Bone marrow (tissue), 2 donors: Measurements from ENCODE around the gene BAHCC1.

ENCODE experiments used
- DNase-seq, 2 donors: peaks; one replicate each; lab custom pipeline; 2025; lab: John Stamatoyannopoulos, UW

The BAHCC1 gene

DNA sequence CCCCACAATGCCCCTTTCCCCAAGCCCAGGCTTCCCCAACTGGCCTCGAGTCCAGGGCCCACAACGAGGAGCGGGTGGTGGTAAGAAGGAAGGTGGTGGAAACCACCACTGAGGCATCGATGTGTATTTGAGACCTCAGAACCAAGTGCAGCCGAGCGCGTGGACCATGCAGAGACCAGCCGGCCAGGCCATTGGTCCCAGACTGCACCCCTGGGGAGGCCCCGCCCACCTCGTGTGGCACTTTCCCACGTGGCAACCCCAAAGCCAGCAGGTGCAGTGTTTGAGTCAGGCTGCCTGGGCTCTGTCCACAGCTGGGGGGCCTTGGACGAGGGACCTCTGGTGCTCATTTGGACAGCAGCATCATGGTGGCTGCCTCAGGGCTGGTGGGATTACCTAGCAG lies 28.1 kb upstream of the BAHCC1 start:
- no peak for DNase-seq

DNA sequence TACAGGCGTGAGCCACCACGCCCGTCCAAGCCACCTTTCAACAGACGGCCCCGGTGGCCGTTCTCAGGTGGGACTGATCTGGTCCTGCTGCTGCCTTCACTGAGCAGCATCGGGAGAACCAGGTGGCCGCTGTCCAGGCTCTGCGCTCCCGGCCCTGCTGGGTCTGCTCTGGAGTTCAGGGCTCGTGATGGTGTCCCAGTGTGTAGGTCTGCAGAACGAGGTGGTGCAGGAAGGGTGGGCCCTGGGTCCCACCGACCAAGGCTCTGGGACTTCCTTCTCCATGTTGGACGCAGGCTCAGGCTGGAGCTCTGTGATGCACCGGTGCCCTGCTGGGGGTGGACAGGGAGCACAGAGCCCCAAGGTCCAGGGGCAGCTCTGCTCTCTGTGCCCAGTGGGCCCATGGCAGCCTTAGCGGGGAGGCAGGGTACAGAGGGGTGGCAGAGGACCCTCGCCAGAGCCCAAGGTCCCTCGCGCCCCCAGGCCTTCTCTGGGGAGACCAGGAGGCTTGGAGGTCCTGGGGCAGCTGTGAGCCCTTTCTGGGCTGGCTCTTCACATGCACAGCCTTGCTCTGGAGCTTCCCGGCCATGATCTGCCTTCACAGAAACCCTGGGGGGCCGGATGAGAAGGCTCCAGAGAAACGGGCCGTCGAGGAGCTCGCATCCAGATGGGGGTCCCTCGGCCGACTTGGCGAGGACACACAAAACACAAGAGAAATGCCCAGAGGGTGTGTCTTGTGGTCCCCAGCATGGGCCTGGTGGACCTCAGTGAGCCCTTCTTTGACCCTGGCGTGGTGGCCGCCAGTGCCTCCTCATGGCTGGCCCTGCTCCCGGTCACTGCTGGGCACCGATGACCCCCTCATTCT lies 26.9 kb upstream of the BAHCC1 start:
- no peak for DNase-seq

DNA sequence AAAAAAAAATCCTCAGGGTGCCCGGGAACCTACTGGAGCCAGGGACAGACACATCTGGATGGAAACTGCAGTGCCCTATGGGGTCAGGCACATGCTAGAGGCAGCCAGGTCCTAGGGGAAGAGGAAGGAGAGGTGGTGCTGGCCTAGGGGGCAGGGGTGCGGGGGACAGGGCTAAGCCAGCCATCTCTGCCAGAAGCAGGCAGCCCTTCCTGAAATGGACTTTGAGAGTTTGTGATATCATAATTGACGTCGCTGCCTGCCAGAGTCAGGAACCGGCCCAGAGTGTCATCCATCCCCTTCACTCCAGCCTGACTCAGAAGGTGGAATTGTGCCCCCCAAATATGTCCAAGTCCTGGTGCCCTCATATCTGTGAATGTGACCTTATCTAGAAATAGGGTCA lies 25.0 kb upstream of the BAHCC1 start:
- no peak for DNase-seq

DNA sequence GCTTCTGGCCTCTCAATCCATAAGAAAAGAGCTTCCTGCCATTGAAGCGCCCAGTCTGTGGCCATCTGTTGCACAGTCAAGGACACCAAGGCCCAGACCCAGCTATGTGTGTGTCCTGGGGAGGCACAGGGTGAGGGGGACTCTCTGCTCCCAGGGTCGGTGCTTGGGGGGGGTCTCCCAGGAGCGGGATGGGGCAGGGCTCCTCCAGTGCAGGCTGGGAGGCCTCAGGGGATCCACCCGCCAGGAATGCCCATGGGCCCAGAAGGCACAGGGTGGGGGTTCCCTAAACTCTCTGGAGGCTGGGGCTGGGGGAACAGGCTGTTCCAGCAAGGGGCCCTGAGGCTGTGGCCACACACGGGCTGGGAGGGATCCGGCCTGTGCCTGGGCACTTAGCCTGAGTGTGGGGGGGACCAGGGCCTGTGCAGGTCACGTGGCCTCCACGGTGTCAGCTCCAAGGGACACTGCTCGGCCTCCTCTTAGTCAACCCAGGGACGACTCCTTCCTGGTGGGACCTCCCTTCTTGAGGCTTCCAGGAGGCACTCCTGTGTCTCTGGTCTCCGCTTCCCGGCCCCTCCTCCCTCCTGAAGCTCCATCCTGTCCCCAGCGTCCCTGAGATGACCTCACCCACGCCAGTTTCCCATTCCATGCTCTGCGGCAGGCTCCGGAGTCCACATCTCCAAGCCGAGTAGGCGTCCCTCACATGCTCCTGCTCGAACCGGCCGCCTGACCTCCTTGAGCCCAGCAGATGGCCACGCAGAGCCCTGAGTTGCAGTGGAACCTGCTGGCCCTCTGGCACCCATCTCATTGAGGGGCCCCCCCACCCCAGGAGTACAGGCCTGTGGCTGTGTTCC lies 23.1 kb upstream of the BAHCC1 start:
- no peak for DNase-seq

DNA sequence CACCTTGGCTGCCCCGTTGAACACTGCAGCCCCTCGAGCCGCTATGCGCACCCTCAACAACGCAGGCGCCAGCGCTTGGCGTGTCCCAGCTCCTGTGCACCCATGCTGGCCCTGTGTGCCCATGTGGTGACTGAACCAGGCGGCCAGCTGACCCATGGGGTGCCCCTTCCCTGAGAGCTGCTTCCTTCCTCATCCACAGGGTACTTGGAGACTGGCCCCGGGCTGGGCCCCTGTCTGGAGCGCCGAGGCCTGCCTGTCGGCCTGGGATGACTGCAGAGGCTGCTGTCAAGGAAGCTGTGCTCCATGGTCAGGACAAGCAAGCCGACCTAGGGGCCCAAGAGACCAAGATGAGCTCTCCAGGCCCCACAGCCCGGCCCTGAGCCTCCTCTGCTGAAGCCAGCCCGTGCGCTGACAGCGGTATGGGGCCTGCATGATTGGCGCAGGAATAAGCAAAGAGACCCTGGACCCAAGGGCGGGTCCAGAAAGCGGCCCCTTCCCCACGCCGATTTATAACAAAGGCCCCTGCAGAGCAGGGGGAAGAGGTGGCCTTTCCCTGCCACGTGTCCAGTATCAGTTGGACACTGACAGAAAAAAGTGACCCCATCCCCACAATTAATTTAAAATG lies 21.6 kb upstream of the BAHCC1 start:
- DNase-seq, result no peak

DNA sequence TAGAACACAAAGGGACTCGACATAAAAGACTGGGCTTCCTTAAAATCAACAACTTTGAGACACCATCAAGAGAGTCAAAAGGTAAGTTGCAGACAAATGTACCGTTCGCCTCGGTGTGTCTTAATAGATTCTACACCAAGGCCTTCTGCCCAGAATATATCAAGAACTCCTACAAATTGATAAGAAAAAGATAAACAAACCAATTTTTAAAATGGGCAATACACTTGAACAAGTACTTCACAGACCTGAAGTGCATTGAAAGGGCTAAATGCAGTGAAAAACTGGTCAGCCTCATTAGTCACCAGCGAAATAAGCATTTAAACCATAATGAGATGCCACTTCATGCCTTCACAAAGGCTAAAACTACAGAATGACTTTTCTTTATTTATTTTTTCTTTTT lies 20.4 kb upstream of the BAHCC1 start:
- DNase-seq, result no peak

DNA sequence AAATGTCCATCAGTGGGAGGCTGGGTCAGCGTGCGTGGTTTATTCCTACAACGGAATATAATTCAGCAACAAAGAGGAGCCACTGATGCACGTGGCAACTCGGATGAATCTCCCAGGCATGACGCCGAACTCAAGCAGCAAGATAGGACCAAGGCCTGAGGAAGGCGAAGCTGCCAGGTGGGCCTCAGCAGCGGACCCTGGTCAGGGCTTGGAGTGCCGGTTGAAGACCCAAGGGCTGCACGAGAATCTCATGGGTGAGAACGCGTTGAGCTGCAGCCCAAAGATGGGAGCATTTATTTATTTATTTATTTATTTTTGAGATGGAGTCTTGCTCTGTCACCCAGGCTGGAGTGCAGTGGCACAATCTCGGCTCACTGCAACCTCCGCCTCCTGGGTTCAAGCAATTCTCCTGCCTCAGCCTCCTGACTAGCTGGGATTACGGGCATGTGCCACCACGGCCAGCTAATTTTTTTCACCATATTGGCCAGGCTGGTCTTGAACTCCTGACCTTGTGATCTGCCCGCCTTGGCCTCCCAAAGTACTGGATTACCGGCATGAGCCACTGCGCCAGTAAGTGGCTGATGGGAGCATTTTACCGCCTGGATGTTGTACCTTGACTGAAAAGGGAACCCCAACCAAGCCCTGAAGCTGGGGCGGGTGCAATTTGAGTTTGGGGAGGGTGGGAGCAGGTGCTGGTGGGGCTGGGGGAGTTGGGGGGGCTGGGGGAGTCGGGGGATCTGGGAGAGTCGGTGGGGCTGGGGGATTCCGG lies 18.1 kb upstream of the BAHCC1 start:
- no peak for DNase-seq

DNA sequence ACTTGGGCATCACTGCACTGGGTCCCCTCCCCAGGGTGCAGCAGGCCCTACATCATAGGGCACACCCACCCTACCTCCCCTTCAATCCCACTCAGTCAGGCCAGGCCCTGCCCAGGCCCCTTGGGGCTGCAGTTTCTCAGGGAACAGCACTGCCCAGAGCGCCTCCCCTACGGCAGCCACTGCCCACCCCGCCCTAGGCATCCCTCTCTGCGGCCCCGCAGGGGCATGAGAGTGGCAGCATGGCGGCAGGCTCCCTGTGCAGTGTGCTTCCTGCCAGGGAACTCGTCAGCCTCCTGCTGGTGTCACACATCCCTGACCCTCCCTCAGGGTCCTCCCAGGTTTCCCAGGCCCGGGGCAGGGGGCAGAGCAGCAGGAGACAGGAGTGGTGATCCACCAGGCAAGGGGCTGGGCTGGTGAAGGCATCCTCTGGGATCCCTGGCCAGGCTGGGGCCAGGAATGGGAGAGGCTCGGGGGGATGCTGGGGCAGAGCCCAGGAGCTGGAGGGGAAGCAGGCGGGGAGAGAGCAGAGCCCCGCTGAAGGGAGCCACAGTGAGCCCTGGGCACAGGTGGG lies 16.2 kb upstream of the BAHCC1 start:
- DNase-seq, result no peak

DNA sequence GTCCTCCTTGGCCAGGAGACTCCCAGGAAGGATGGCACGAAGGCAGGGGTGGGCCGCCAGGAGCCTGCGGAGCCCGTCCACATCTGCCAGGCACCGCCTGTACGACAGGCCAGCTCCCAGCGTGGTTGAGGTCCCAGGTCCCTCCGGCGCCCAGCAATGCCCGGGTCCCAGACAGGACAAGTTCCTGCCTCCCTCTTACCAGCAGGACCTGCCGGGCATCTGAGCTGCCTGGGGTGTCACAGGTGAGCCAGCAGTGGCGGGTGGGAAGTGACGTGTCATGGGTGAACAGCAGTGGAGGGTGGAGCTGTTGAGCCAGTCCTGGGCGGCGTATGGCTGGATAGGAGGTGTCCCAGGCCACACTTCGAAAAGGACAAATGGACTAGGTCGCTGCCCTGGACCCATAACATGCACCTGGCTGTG lies 15.7 kb upstream of the BAHCC1 start:
- DNase-seq, result no peak

DNA sequence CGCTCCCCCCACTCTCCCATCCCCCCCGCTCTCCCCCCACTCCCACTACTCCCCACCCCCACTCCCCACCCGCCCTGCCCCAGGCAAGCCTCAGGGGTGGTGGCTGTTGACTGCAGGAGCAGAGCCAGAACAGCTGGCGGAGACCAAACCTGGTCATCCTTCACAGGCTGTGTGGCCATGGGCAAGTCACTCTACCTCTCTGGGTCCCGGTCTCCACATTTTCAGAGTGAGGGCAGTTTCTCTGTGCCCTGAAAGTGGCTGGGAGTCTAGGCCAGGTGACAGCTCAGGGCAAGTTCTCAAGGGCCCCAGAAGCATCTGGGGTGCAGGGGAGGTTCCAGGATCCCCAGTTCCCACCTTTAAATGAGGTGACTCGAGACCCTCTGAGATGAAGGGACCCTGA lies 15.1 kb upstream of the BAHCC1 start:
- no peak for DNase-seq

DNA sequence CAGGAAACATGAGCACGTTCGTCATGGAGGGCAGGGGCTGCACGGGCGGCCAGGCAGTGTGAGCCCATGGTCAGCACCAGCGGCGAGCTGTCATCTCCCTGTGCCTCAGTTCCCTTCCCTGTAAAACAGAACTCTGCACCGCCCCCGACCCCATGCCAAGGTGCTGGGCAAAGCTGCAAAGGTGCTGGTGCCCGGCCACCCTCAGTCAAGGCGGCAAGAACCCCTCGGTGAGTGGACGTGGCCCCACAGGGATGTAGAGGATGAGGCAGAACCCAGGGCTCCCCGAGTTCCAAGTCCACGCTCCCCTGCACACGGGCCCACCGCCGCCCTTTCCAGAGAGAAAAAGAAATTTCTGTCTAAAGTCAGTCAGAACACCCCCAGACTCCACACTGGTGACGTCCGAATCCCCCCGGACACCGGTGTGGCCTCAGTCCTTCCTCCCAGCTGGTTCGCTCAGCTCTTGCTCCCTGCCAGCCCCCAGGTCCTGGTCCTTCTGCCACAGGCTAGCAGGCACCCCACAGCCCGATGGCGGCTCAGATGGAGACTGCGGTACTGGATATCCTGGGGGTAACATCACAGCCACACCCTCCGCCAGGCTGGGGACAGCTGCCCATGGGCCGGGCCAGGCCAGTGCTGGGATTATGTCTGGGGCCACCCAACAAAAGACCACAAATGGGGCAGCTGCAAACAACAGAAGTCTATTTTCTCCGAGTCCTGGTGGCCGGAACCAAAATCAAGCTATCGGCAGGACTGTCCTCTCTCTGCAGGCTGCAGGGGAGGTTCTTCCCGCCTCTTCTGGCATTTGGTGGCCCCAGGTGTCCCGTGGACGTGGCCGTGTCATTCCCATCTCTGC lies 14.4 kb upstream of the BAHCC1 start:
- no peak for DNase-seq

DNA sequence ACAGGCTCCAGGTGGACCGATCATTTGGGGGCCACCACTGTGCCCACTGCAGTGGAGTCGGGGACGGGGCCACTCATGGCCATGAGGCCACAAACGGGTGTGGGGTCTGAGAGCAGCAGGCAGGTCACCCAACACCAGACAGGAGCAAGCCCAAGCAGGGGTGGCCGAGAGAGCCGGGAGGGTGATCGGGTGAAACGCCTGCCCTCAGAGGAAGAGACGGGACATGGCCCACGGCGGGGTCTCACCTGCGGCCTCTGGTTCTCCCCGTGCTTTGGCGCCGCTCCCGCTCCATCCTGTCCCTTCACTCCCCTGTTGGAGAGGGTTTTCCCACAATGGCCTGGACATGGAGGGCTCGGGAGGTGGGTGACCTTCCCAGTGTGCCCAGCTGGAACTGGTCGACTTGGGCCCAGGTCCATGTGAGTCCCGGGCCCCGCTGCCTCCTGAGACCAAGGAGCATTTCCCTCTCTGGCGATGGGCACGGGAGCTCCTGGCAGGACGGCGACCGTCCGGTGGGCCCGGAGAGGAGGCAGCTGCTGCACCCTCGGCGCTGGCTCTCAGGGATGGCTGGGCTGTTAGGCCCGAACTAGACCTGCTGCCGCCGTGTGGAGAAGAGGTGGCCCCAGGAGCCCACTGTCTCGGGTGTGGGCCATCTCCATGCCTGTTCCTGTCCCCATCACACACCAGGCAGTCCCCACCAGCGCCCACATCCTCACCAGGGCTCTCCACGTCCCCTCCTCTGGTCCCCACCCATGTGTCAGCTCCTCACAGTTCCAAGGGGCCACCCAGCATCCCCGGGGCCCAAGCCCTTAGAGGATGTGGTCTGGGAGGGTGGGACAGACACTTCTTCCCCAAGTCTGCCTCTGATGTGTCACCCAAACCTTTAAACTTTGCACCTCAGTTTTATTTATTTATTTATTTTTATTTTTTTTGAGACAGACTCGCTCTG lies 13.4 kb upstream of the BAHCC1 start:
- DNase-seq, result no peak

DNA sequence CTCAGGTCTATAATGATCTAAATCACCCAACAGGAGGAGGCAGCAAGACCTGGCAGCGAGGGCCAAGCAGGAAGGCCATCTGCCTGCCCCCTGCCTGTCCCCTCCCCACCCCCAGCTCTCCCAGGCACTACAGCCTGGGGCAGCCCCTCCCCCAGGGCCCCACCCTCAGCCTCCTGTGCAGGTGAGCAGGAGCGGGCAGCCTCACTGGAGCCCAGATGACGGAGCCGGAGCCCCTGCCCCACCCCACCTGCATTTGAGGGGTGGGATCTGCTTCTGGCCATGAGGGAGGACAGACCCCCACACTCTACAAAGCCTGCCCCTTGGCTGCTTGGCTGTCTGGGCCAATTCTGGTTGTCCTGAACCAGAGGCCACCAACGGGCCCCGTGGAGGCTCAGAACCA lies 12.4 kb upstream of the BAHCC1 start:
- DNase-seq, result no peak

DNA sequence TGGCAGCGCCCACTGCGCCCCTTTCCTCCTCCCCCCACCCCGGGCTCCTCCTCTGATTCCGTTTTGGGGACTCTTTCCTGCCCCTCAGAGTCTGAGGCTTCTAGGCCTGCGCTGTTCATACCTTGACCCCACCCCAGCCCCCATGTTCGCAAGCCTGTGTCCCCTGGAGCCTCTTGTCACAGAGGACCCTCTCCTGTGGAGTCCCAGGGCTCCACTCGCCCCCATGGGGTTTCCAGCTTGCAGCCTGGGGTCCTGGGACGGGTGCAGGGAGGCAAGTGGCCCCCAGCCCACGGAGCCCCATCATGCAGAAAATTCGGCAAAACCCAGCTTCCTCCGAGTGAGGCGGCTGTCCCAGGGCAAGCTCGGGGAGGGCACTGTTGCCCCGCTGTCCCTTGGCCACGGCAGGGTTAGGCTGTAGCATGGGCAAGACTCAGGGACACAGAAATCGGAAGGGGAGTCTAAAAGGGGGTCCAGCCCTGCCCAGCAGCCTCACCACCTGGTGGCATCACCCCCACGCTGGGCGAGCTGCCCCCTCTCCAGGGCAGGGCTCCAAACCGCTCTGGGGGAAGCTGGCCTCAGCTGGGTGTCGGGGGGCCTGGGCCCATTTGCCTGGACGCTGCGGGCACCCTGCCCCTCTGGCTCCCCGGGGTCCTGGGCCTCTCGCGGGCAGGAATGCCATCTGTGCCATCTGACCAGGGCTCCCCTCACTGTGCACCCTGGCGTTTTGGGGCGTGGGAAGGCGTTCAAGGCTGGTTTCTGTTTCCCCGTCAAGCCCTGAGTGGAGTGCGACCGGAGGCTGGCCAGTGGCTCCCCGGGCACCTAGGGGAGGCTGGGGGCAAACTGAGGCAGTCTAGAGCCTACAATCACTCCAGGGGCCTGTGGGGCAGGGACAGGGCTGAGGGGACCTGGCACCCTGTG lies 11.5 kb upstream of the BAHCC1 start:
- DNase-seq, result no peak

DNA sequence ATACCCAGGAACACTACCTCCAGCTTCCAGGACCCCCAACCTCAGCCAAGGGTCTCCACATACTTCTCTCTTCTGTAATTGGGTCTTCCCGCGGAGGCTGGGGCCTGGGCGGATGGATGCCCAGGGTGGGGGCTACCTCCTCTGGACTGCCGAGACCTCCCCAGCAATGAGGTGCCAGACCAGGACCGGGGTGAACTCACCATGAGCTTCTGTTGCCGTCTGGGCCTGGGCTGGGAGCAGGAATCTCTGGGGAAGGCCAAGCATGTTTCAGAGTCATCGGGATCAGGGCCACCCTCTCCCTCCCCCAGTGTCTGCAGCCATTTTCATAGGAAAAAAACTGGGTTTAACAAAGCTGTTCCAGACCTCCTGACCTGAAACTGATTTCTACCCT lies 10.3 kb upstream of the BAHCC1 start:
- no peak for DNase-seq

DNA sequence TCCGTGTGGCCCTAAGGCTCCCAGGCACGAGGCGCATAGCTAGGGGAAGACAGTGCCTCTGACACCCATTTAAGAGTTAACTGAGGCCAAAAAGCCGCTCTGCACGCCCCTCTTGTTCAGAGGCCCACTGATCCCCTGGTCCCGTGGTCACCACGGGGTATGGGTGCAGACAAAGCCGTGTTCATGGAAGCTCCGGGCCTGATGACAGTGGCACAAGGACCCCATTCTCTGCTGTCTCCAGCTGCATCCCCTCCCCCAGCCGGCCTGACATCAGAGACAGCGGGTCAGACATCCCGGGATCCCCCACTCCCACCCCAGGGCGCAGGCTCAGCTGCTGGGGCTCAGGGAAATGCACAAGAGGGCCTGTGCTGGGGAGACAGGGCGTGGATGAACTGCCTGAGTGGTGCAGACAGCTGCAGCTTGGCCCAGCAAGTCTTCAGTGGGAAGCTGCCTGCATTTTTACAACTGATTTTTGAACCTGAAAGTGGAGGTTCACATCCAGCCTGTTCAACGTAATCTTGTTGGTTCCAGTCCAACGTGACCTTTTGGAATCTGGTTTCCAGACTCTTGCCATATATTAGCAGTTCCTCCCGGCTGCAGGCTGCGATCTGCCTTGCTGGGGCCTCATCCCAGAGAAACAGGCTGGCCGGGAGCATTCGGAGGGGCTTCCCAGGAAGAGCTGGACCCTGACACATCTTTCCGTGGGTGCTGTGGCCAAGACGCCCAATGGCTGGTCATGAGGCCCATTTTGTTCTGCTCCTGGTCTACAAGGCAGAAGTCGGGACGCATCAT lies 9.7 kb upstream of the BAHCC1 start:
- no peak for DNase-seq

DNA sequence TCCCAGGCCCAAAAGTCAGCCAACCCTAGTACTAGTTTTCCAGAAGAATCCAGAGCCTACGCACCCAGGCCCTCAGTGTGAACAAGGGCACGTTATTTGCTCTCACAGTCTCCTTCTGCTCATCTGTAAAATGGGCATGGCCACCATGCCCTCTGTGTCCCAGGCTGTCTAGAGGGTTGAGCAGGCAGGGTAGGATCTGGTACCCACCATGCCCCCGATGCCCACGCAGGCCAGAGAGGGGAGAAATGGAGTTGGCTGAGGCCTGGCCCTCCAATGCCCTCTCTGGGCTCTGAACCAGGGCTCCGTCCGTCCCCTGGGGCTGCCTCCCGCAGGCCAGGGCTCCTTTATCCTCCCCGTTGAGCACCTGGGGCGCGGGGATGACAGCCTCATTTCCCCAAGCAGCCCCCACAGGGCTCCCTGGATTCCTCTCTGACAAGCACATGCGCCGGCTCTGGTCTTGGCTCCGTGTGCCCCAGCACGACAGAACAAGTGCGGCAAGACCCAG lies 9.1 kb upstream of the BAHCC1 start:
- DNase-seq, result no peak
